ENCODE measurements around the gene CDH4.

DNA sequence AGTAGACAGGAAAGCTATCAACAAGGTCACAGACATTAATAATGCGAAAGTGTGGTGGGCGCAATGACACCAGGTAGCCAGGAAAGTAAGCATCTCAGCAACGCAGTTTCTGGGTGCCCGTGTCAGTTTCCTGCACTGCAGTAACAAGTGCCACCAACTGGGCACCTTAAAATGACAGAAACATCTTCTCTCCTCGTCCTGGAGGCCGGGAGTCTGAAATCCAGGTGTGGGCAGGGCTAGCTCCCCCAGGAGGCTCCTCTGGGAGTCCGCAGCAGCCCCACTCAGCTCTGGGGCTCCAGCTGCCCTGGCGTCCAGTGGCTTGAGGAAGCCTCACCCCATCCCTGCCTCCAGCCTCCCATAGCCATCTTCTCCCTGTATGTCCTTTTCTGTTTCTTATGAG, 426.4 kb downstream of the CDH4 start:
- TF ChIP-seq CTCF (IDR thresholded peaks at IDR 0.05) (no peak), POLR2A (IDR thresholded peaks at IDR 0.05) (no peak)
